Body of pancreas (tissue), 4 donors: Measurements from ENCODE around the gene OR6B2. TPM values are rescaled to one million over a fixed set of nuclear protein-coding genes. Genes with fewer than 3 reads are reported as not detected.

Experiments
- ATAC-seq: fragments of 150-250 bp; one replicate; pipeline ENCODE4 v1.9.1; 2016
- DNase-seq, 4 donors: peaks; one replicate each; pipeline ENCODE4 v3.0.0-alpha.2; 2019
- H3K27ac ChIP-seq, 4 donors: fragments of 200-600 bp; sonication (generic); 1 replicate in 3 of 4; 2 replicates in 1 of 4; pipeline versions ENCODE4 v1.5.1 to v1.6.1; 2016 to 2019; ENCODE audit warnings: mild to moderate bottlenecking in 1 of 4, mixed read lengths in 1 of 4, moderate library complexity in 1 of 4
- H3K27me3 ChIP-seq, 2 donors: fragments of 200-600 bp; sonication (generic); one replicate each; pipeline ENCODE4 v1.6.0; 2016; ENCODE audit warnings: mild to moderate bottlenecking in 1 of 2
- H3K36me3 ChIP-seq, 2 donors: fragments of 200-600 bp; sonication (generic); replicated peaks in 1 of 2; 2 replicates each; pipeline ENCODE4 v1.5.1; 2016; ENCODE audit warnings: low read depth in 2 of 2; ENCODE audit not compliant: insufficient read depth in 1 of 2
- H3K4me1 ChIP-seq: fragments of 200-600 bp; sonication (generic); one replicate; pipeline ENCODE4 v1.6.0; 2016
- H3K4me3 ChIP-seq, 2 donors: fragments of 200-600 bp; sonication (generic); 1 replicate in 1 of 2; 2 replicates in 1 of 2; pipeline ENCODE4 v1.5.1; 2016 to 2019
- H3K9me3 ChIP-seq, 3 donors: fragments of 200-600 bp; sonication (generic); 1 replicate in 2 of 3; 2 replicates in 1 of 3; pipeline ENCODE4 v1.5.1; 2016
- POLR2A ChIP-seq, 3 donors: fragments of 450-650 bp; IDR thresholded peaks; one replicate each; pipeline ENCODE4 v1.6.1; 2016; ENCODE audit warnings: antibody characterized with exemption in 3 of 3, mild to moderate bottlenecking in 2 of 3
- WGBS, 2 donors: methylation state at CpG; one replicate each; pipeline ENCODE4 v1.1.5; 2017; 5-methylcytosine and 5-hydroxymethylcytosine counted together
- intact Hi-C: fragments of 100-400 bp; cut with DNase I; formaldehyde crosslinking; loops from one replicate; pipeline ENCODE4 v1.15.1; 2023
- total RNA-seq, 2 donors: library from RNA; depleted of rRNA; stranded (reverse); fragments of >200 nt; gene quantifications; one replicate each; pipeline ENCODE4 v1.1.0, GENCODE V29; 2016
- TF ChIP-seq, protein P1 (sequence below), 7 experiments: fragments of 450-650 bp in 4 of 7; fragments of 200-600 bp in 3 of 7; sonication (generic) in 3 of 7; IDR thresholded peaks; one replicate each; pipeline ENCODE4 v1.5.1; 2016 to 2019; ENCODE audit warnings: antibody characterized with exemption in 7 of 7

Gene OR6B2
- total RNA-seq, 2 donors from 2014 or later = not detected

DNA sequence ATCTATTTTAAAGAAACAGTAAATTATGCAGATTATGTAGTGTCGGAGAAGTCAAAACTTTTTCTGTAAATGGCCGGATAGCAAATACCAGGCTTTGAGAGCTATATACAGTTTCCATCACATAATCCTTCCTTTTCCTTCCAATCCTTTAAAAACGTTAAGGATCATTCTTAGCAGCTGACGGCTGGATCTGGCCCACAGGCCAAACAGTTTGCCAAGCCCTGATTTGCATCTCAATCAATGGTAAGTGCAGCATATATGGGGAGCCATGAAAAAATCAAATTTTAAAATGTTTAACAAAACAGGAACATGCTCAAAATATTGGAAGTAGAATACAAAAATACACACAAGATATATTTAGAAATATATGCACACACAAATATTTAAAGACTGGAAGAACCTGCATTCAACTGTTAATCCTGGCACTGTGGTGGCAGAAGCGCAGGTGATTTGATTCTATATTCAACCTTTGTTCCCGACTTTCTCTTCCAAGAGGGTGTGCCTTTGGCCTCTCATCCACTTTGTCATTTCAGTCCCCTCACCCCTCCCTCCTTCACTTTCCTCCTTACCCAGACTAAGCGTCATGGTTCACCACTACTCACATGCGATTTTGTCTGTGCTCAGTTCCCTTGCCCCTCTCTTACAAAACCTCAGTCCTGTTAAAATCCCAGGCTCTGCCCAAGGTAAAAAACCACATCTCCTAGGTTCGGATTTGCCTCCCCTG is 32.4 kb downstream of the OR6B2 start:
- intact Hi-C loops = no loop called here
- Histone ChIP-seq H3K27me3 (no peaks in the 10 kb centered on the region), H3K27ac (no peak overlapping the region), H3K36me3 (peaks cover 0 to 15% of the 10 kb centered on the region in 2 donors), H3K4me3 (no peak overlapping the region), H3K4me1 (no peaks in the 10 kb centered on the region), H3K9me3 (no peaks in the 10 kb centered on the region)
- DNase-seq = no peak
- no peak for ATAC-seq
- WGBS, 2 donors = 78 to 80% methylated on average over 9 of the region's 9 CpGs
- TF ChIP-seq POLR2A (IDR thresholded peaks at IDR 0.05) = no peak
- TF ChIP-seq, protein P1, sequence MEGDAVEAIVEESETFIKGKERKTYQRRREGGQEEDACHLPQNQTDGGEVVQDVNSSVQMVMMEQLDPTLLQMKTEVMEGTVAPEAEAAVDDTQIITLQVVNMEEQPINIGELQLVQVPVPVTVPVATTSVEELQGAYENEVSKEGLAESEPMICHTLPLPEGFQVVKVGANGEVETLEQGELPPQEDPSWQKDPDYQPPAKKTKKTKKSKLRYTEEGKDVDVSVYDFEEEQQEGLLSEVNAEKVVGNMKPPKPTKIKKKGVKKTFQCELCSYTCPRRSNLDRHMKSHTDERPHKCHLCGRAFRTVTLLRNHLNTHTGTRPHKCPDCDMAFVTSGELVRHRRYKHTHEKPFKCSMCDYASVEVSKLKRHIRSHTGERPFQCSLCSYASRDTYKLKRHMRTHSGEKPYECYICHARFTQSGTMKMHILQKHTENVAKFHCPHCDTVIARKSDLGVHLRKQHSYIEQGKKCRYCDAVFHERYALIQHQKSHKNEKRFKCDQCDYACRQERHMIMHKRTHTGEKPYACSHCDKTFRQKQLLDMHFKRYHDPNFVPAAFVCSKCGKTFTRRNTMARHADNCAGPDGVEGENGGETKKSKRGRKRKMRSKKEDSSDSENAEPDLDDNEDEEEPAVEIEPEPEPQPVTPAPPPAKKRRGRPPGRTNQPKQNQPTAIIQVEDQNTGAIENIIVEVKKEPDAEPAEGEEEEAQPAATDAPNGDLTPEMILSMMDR (IDR thresholded peaks at IDR 0.05) = no peak

DNA sequence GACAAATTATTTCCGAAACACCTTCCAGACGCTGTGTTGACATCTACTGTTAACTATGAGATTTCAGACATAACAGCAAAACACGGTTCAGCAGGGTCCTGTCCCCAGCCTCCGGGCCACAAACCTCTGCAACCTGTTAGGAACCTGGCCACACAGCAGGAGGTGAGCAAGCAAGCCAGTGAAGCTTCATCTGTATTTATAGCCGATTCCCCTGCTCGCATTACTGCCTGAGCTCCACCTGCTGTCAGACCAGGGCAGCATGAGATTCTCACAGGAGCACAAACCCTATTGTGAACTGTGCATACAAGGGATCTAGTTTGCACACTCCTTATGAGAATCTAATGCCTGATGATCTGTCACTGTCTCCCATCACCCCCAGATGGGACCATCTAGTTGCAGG is 36.1 kb downstream of the OR6B2 start:
- no peaks in the 10 kb centered on the region for H3K4me1 ChIP-seq
- H3K4me3 ChIP-seq = no peak overlapping the region
- ATAC-seq (no peak), DNase-seq (no peak)
- intact Hi-C loops = no loop called here
- peaks cover 0 to 7% of the 10 kb centered on the region in 2 donors for H3K36me3 ChIP-seq
- no peaks in the 10 kb centered on the region for H3K27me3 ChIP-seq
- no peaks in the 10 kb centered on the region for H3K9me3 ChIP-seq
- WGBS, 2 donors = 93 to 98% methylated on average over 2 to 6 of the region's 6 CpGs
- TF ChIP-seq, protein P1 (IDR thresholded peaks at IDR 0.05) = no peak
- TF ChIP-seq POLR2A (IDR thresholded peaks at IDR 0.05) = no peak
- no peak overlapping the region for H3K27ac ChIP-seq

GRCh38 chr2:239993291-239993690 is 36.9 kb downstream of the OR6B2 start:
- H3K36me3 ChIP-seq = peaks cover 0 to 6% of the 10 kb centered on the region in 2 donors
- no peak for ATAC-seq
- H3K4me1 ChIP-seq = no peaks in the 10 kb centered on the region
- H3K27ac ChIP-seq = no peak overlapping the region
- intact Hi-C loops = no loop called here
- no peak for TF ChIP-seq POLR2A (IDR thresholded peaks at IDR 0.05)
- TF ChIP-seq, protein P1 (IDR thresholded peaks at IDR 0.05) = no peak
- DNase-seq = no peak
- no peaks in the 10 kb centered on the region for H3K9me3 ChIP-seq
- WGBS, 2 donors = 89 to 91% methylated on average over 2 of the region's 2 CpGs
- no peaks in the 10 kb centered on the region for H3K27me3 ChIP-seq
- no peak overlapping the region for H3K4me3 ChIP-seq

DNA sequence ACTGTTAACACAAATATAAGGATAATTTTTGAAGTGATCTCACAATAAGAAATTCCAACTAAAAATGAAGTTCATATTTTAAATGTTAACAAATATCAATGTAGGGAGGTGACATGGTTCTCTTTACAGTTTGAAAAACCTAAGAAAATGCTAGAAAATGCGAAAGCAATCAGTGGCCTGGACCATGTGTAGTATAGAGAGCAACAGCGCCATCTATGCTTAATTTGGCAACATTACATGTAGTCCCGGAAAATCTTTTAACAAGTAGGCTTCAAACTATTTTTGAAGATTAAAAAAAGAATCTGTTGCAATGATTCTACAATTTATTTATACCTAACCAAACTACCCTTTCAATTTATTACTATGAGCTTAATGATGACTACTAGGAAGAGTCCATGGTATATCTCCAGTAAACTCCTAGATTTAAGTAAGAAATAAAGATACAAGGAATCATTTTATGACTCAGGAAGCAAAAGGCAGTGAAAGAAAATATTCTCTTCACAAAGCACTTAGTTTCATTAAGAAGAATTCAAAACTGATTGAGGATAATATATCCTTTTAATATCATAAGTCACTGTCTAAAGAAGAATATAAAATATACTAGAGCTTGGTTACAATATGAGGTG is 38.4 kb downstream of the OR6B2 start:
- 13 to 14% methylated on average over 3 of the region's 3 CpGs for WGBS, 2 donors
- intact Hi-C loops = no loop called here
- ATAC-seq = peak; percentile 56

More for the DNA sequence above, 38.4 kb downstream of the OR6B2 start:
- Histone ChIP-seq H3K27ac (no peak overlapping the region), H3K36me3 (peaks cover 0 to 14% of the 10 kb centered on the region in 2 donors), H3K27me3 (no peaks in the 10 kb centered on the region), H3K4me1 (no peaks in the 10 kb centered on the region), H3K9me3 (no peaks in the 10 kb centered on the region), H3K4me3 (no peak overlapping the region)
- TF ChIP-seq, protein P1 (IDR thresholded peaks at IDR 0.05) = peak; percentile 31 to 84 (median 68)
- no peak for TF ChIP-seq POLR2A (IDR thresholded peaks at IDR 0.05)
- DNase-seq = peak in 1 of 4 donors; percentile 43
